ENCODE measurements around the gene ELMO1. TPM values are rescaled to one million over a fixed set of nuclear protein-coding genes. Genes with fewer than 3 reads are reported as not detected.

The ELMO1 gene
- total RNA-seq, 1 donor from 2014 or later: 29.4 TPM

- peaks cover 13% of the 10 kb centered on the region for H3K4me1 Mint-ChIP-seq (ENCODE audit: unreplicated experiment)
- no peak for DNase-seq (ENCODE audit: extremely low spot score, unreplicated experiment)
- H3K4me3 Mint-ChIP-seq: no peak overlapping the region
- no peaks in the 10 kb centered on the region for H3K36me3 Mint-ChIP-seq
- TF ChIP-seq CTCF (conservative IDR thresholded peaks at IDR 0.05): no peak
- peaks cover 4% of the 10 kb centered on the region for H3K9me3 Mint-ChIP-seq
- no peak overlapping the region for H3K27ac Mint-ChIP-seq
- no peaks in the 10 kb centered on the region for H3K27me3 Mint-ChIP-seq
Observed at GRCh38 chr7:37344886-37345579, 103.6 kb downstream of the ELMO1 start.

- peaks cover 4% of the 10 kb centered on the region for H3K9me3 Mint-ChIP-seq
- H3K4me3 Mint-ChIP-seq: no peak overlapping the region
- no peak overlapping the region for H3K27ac Mint-ChIP-seq
- H3K4me1 Mint-ChIP-seq (ENCODE audit: unreplicated experiment): peaks cover 13% of the 10 kb centered on the region
- TF ChIP-seq CTCF (conservative IDR thresholded peaks at IDR 0.05): no peak
- no peaks in the 10 kb centered on the region for H3K27me3 Mint-ChIP-seq
- no peaks in the 10 kb centered on the region for H3K36me3 Mint-ChIP-seq
- no peak for DNase-seq (ENCODE audit: extremely low spot score, unreplicated experiment)
Observed at GRCh38 chr7:37342688-37343471, 105.8 kb downstream of the ELMO1 start.

- H3K4me1 Mint-ChIP-seq (ENCODE audit: unreplicated experiment): peaks cover 13% of the 10 kb centered on the region
- no peaks in the 10 kb centered on the region for H3K9me3 Mint-ChIP-seq
- H3K27me3 Mint-ChIP-seq: no peaks in the 10 kb centered on the region
- H3K4me3 Mint-ChIP-seq: no peak overlapping the region
- H3K36me3 Mint-ChIP-seq: no peaks in the 10 kb centered on the region
- no peak overlapping the region for H3K27ac Mint-ChIP-seq
- TF ChIP-seq CTCF (conservative IDR thresholded peaks at IDR 0.05): no peak
- DNase-seq (ENCODE audit: extremely low spot score, unreplicated experiment): no peak
Observed at GRCh38 chr7:37342176-37342687, 106.4 kb downstream of the ELMO1 start.

GRCh38 chr7:37341033-37341630 is 107.5 kb downstream of the ELMO1 start:
- Mint-ChIP-seq H3K36me3 (no peaks in the 10 kb centered on the region), H3K27ac (no peak overlapping the region), H3K4me1 (ENCODE audit: unreplicated experiment) (peaks cover 6% of the 10 kb centered on the region), H3K9me3 (peaks cover 7% of the 10 kb centered on the region), H3K4me3 (no peak overlapping the region), H3K27me3 (no peaks in the 10 kb centered on the region)
- no peak for TF ChIP-seq CTCF (conservative IDR thresholded peaks at IDR 0.05)
- no peak for DNase-seq (ENCODE audit: extremely low spot score, unreplicated experiment)

- TF ChIP-seq CTCF (conservative IDR thresholded peaks at IDR 0.05): no peak
- no peaks in the 10 kb centered on the region for H3K4me1 Mint-ChIP-seq (ENCODE audit: unreplicated experiment)
- DNase-seq (ENCODE audit: extremely low spot score, unreplicated experiment): no peak
- H3K27ac Mint-ChIP-seq: no peak overlapping the region
- H3K4me3 Mint-ChIP-seq: no peak overlapping the region
- H3K9me3 Mint-ChIP-seq: peaks cover 7% of the 10 kb centered on the region
- H3K27me3 Mint-ChIP-seq: no peaks in the 10 kb centered on the region
- no peaks in the 10 kb centered on the region for H3K36me3 Mint-ChIP-seq
Observed at GRCh38 chr7:37338966-37339365, 109.7 kb downstream of the ELMO1 start.

Measured in type B pancreatic cell (in vitro differentiated cells).